Renal pelvis (tissue), 3 donors: ENCODE data around the gene MAPK1. TPM values are rescaled to one million over a fixed set of nuclear protein-coding genes. Genes with fewer than 3 reads are reported as not detected.

ENCODE experiments used
- polyA plus RNA-seq, 3 donors: library from polyadenylated mRNA; unstranded; fragments of 120-200 nt; gene quantifications; one replicate each; pipeline ENCODE4 v1.2.1, GENCODE V29; 2013; ENCODE audit not compliant: insufficient read length in 3 of 3

The MAPK1 gene
- polyA plus RNA-seq, 3 donors, result 126 to 135 (median 134) TPM

Other genes starting within 250 kb of the MAPK1 start
- gene YDJC, start 237.6 kb downstream of the MAPK1 start, polyA plus RNA-seq, result 10 to 100 TPM; 15.1 to 18.9 (median 18.6) TPM
- 1 to 10 TPM in 1 of 3 donors, under 1 TPM in 2; 0.41 to 1.2 (median 0.70) TPM for gene CCDC116, start 234.9 kb downstream of the MAPK1 start, polyA plus RNA-seq
- 10 to 100 TPM; 20.9 to 27.5 (median 22.3) TPM for gene SDF2L1, start 225.3 kb downstream of the MAPK1 start, polyA plus RNA-seq
- 10 to 100 TPM; 40.6 to 50.5 (median 42.9) TPM for gene PPIL2, start 201.6 kb downstream of the MAPK1 start, polyA plus RNA-seq
- 10 to 100 TPM; 13.9 to 17.0 (median 16.3) TPM for gene YPEL1, start 131.9 kb downstream of the MAPK1 start, polyA plus RNA-seq
- gene PPM1F, start 85.2 kb upstream of the MAPK1 start, polyA plus RNA-seq, result 10 to 100 TPM; 41.9 to 51.9 (median 43.1) TPM
- 10 to 100 TPM; 26.8 to 50.3 (median 41.0) TPM for gene TOP3B, start 115.1 kb upstream of the MAPK1 start, polyA plus RNA-seq